GM23338 (cell line): ENCODE measurements around the gene TMEM131L. TPM values are rescaled to one million over a fixed set of nuclear protein-coding genes. Genes with fewer than 3 reads are reported as not detected.

Source experiments
- ATAC-seq: fragments of 200-7000 bp; cut with Tn5 transposase; 3 replicates; pipeline ENCODE4 v1.9.1; 2020
- DNase-seq: peaks from one replicate; pipeline ENCODE4 v3.0.0-alpha.2; 2015; ENCODE audit warnings: low spot score
- H2AFZ ChIP-seq: fragments of 200-600 bp; sonication (generic); 2 replicates; pipeline ENCODE4 v1.8.0; 2016; ENCODE audit warnings: antibody characterized with exemption, mild to moderate bottlenecking, moderate library complexity
- H3F3A ChIP-seq: fragments of 200-600 bp; sonication (generic); replicated peaks from 2 replicates; pipeline ENCODE4 v1.8.0; 2017; ENCODE audit warnings: antibody characterized with exemption, mixed run types, low read depth
- H3K27ac ChIP-seq: fragments of 200-600 bp; sonication (generic); 2 replicates; pipeline ENCODE4 v1.6.1; 2016; ENCODE audit warnings: low read depth
- H3K27me3 ChIP-seq: fragments of 200-600 bp; sonication (generic); 2 replicates; pipeline ENCODE4 v1.8.0; 2016; ENCODE audit warnings: mild to moderate bottlenecking, mixed run types, moderate library complexity; ENCODE audit not compliant: insufficient read depth
- H3K36me3 ChIP-seq: fragments of 200-600 bp; sonication (generic); 2 replicates; pipeline ENCODE4 v1.8.0; 2016; ENCODE audit warnings: mild to moderate bottlenecking; ENCODE audit not compliant: insufficient read depth
- H3K4me1 ChIP-seq: fragments of 200-600 bp; sonication (generic); 2 replicates; pipeline ENCODE4 v1.8.0; 2016; ENCODE audit warnings: mild to moderate bottlenecking, moderate library complexity; ENCODE audit not compliant: insufficient read depth
- H3K4me2 ChIP-seq: fragments of 200-600 bp; sonication (generic); 2 replicates; pipeline ENCODE4 v1.7.1; 2017; ENCODE audit warnings: mixed run types
- H3K4me3 ChIP-seq: fragments of 200-600 bp; sonication (generic); 2 replicates; pipeline ENCODE4 v1.6.1; 2016; ENCODE audit warnings: mixed run types
- H3K79me2 ChIP-seq: fragments of 200-600 bp; sonication (generic); replicated peaks from 2 replicates; pipeline ENCODE4 v1.8.0; 2017; ENCODE audit warnings: mild to moderate bottlenecking; ENCODE audit not compliant: insufficient read depth
- H3K9me2 ChIP-seq: fragments of 200-600 bp; sonication (generic); 2 replicates; pipeline ENCODE4 v1.8.0; 2017; ENCODE audit not compliant: insufficient read depth
- H4K20me1 ChIP-seq: fragments of 200-600 bp; sonication (generic); replicated peaks from 2 replicates; pipeline ENCODE4 v1.8.0; 2017; ENCODE audit warnings: mild to moderate bottlenecking; ENCODE audit not compliant: insufficient read depth
- H3K27ac Mint-ChIP-seq: 2 replicates; pipeline ENCODE4 v1.8.0; 2020; ENCODE audit warnings: inconsistent platforms, mild to moderate bottlenecking, moderate library complexity, mixed read lengths
- H3K27me3 Mint-ChIP-seq: 3 replicates; pipeline ENCODE4 v1.8.0; 2022; ENCODE audit warnings: low read depth, mild to moderate bottlenecking, moderate library complexity, mixed read lengths, inconsistent platforms; ENCODE audit not compliant: insufficient read depth, poor library complexity
- H3K36me3 Mint-ChIP-seq: 3 replicates; pipeline ENCODE4 v1.8.0; 2021; ENCODE audit warnings: low read depth, mild to moderate bottlenecking, inconsistent platforms, moderate library complexity, mixed read lengths
- H3K4me1 Mint-ChIP-seq: 3 replicates; pipeline ENCODE4 v1.8.0; 2020; ENCODE audit warnings: mild to moderate bottlenecking, inconsistent platforms, mixed read lengths
- H3K4me3 Mint-ChIP-seq: 3 replicates; pipeline ENCODE4 v1.8.0; 2021; ENCODE audit warnings: moderate library complexity, mild to moderate bottlenecking, inconsistent platforms, mixed read lengths
- H3K9me3 Mint-ChIP-seq: 3 replicates; pipeline ENCODE4 v1.8.0; 2020; ENCODE audit warnings: moderate library complexity, mild to moderate bottlenecking, inconsistent platforms, mixed read lengths
- CREB1 ChIP-seq: fragments of 250-450 bp; sonication (Bioruptor Pico); IDR thresholded peaks from 2 replicates; pipeline ENCODE4 v1.5.0; 2020; ENCODE audit warnings: low read depth, mild to moderate bottlenecking, moderate library complexity
- EZH2 ChIP-seq: fragments of 200-600 bp; sonication (generic); IDR thresholded peaks from one replicate; pipeline ENCODE4 v1.8.0; 2017; ENCODE audit warnings: antibody characterized with exemption, mild to moderate bottlenecking, low read depth; ENCODE audit not compliant: unreplicated experiment
- EZH2phosphoT487 ChIP-seq: fragments of 200-600 bp; sonication (generic); IDR thresholded peaks from one replicate; pipeline ENCODE4 v1.8.1; 2018; ENCODE audit warnings: antibody characterized with exemption; ENCODE audit not compliant: unreplicated experiment
- JUNB ChIP-seq: IDR thresholded peaks from one replicate; pipeline ENCODE4 v1.6.1; 2016; ENCODE audit warnings: antibody characterized with exemption; ENCODE audit not compliant: unreplicated experiment
- NANOG ChIP-seq: IDR thresholded peaks from 2 replicates; pipeline ENCODE4 v1.6.1; 2016; ENCODE audit warnings: antibody characterized with exemption, borderline replicate concordance
- POLR2AphosphoS5 ChIP-seq: IDR thresholded peaks from 2 replicates; pipeline ENCODE4 v1.6.1; 2016; ENCODE audit warnings: antibody characterized with exemption, low read depth
- STAT1 ChIP-seq: IDR thresholded peaks from one replicate; pipeline ENCODE4 v1.6.1; 2016; ENCODE audit warnings: antibody characterized with exemption; ENCODE audit not compliant: unreplicated experiment
- ZNF114 ChIP-seq: fragments of 250-450 bp; sonication (Bioruptor Pico); IDR thresholded peaks from 2 replicates; pipeline ENCODE4 v1.5.0; 2020; ENCODE audit warnings: mild to moderate bottlenecking, moderate library complexity
- ZNF331 ChIP-seq: fragments of 250-450 bp; sonication (Bioruptor Pico); IDR thresholded peaks from 2 replicates; pipeline ENCODE4 v1.5.0; 2020; ENCODE audit warnings: low read depth, mild to moderate bottlenecking, moderate library complexity
- polyA plus RNA-seq: library from polyadenylated mRNA; unstranded; fragments of >200 nt; fragmentation: Nextera tagmentation; extraction: Ambion mirVana; gene quantifications from 2 replicates; pipeline ENCODE4 v1.2.1, GENCODE V29; 2016
- total RNA-seq: library from RNA; depleted of rRNA; stranded (reverse); fragments of >200 nt; shearing (Covaris generic); gene quantifications from 2 replicates; pipeline ENCODE4 v1.2.3, GENCODE V29; 2014
- TF ChIP-seq, protein P1 (sequence below): IDR thresholded peaks from one replicate; pipeline ENCODE4 v1.6.1; 2018; ENCODE audit warnings: antibody characterized with exemption; ENCODE audit not compliant: unreplicated experiment
- TF ChIP-seq, protein P2 (sequence below), 2 experiments: fragments of 200-600 bp in 1 of 2; sonication (generic) in 1 of 2; conservative IDR thresholded peaks; 2 replicates each; pipeline versions ENCODE4 v1.5.1 to v1.6.1; 2016 to 2017; ENCODE audit warnings: antibody characterized with exemption in 2 of 2, low read depth in 2 of 2, mild to moderate bottlenecking in 2 of 2, moderate library complexity in 1 of 2

The TMEM131L gene
- total and polyA plus RNA-seq, 2 experiments from 2014 or later, result 11.1 to 32.2 TPM

DNA sequence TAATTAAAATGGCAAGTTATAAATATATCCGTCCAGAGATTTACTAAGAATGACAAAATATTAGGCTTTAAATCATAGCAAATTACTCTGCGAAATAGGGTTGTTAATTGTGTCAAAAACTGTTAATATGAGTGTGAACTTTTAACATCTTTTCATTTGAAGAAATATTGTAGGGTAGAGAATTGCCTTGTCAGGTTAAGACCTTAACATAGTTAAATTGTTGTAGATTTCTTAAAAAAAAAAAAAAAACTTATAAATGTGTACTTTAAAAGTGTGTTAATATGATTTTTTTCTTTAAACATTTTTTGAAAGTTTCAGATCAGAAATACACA is 110.2 kb downstream of the TMEM131L start (continued):
- TF ChIP-seq, protein P1, sequence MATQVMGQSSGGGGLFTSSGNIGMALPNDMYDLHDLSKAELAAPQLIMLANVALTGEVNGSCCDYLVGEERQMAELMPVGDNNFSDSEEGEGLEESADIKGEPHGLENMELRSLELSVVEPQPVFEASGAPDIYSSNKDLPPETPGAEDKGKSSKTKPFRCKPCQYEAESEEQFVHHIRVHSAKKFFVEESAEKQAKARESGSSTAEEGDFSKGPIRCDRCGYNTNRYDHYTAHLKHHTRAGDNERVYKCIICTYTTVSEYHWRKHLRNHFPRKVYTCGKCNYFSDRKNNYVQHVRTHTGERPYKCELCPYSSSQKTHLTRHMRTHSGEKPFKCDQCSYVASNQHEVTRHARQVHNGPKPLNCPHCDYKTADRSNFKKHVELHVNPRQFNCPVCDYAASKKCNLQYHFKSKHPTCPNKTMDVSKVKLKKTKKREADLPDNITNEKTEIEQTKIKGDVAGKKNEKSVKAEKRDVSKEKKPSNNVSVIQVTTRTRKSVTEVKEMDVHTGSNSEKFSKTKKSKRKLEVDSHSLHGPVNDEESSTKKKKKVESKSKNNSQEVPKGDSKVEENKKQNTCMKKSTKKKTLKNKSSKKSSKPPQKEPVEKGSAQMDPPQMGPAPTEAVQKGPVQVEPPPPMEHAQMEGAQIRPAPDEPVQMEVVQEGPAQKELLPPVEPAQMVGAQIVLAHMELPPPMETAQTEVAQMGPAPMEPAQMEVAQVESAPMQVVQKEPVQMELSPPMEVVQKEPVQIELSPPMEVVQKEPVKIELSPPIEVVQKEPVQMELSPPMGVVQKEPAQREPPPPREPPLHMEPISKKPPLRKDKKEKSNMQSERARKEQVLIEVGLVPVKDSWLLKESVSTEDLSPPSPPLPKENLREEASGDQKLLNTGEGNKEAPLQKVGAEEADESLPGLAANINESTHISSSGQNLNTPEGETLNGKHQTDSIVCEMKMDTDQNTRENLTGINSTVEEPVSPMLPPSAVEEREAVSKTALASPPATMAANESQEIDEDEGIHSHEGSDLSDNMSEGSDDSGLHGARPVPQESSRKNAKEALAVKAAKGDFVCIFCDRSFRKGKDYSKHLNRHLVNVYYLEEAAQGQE, result no peak

DNA sequence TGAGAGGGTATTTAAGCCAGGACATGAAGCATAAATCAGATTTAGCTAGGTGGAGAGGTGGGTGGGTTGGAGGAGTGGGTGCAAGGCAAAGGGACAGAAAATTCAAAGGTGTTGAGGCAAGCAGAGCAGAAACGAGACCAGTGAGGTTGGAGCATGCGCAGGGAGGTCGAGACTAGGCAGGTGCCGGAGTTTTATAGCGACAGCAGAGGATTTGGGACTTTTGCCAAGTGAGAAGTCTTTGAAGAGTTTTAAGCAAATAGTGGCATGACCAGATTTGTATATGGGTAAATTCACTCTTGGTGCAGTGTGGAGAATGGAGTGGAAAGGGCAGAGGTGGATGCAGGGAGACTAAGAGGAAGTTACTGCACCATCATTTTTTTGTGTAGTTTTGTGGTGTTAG is 110.9 kb downstream of the TMEM131L start:
- H3K36me3 Mint-ChIP-seq, result peaks cover 7% of the 10 kb centered on the region; the same call in 2 of the 3 replicates
- H3K27me3 Mint-ChIP-seq, result peaks cover 3% of the 10 kb centered on the region
- 0 out of 2 replicates have a peak, but pooled peaks cover 5% of the 10 kb centered on the region for H4K20me1 ChIP-seq
- no peaks in the 10 kb centered on the region for H3K4me1 ChIP-seq
- DNase-seq, result no peak
- no peaks in the 10 kb centered on the region; the same call in none of the 2 replicates for H3K79me2 ChIP-seq
- ATAC-seq, result no peak
- H3K27ac ChIP-seq, result no peak overlapping the region
- H3K4me3 Mint-ChIP-seq, result no peak overlapping the region
- H3K9me2 ChIP-seq, result no peaks in the 10 kb centered on the region
- no peaks in the 10 kb centered on the region for H3K9me3 Mint-ChIP-seq
- H3K4me1 Mint-ChIP-seq, result peaks cover 11% of the 10 kb centered on the region
- no peaks in the 10 kb centered on the region for H3K36me3 ChIP-seq
- H3K4me3 ChIP-seq, result no peak overlapping the region
- H3K27ac Mint-ChIP-seq, result no peak overlapping the region
- H3F3A ChIP-seq, result no peaks in the 10 kb centered on the region
- no peak overlapping the region for H3K4me2 ChIP-seq
- H2AFZ ChIP-seq, result no peak overlapping the region
- H3K27me3 ChIP-seq, result no peaks in the 10 kb centered on the region
- TF ChIP-seq EZH2phosphoT487 (no peak), JUNB (no peak), NANOG (no peak), CREB1 (no peak), POLR2AphosphoS5 (no peak), EZH2 (no peak), ZNF331 (no peak), ZNF114 (CRISPR knock-in tag) (no peak), STAT1 (no peak)
- TF ChIP-seq, protein P1, result no peak
- TF ChIP-seq, protein P2, sequence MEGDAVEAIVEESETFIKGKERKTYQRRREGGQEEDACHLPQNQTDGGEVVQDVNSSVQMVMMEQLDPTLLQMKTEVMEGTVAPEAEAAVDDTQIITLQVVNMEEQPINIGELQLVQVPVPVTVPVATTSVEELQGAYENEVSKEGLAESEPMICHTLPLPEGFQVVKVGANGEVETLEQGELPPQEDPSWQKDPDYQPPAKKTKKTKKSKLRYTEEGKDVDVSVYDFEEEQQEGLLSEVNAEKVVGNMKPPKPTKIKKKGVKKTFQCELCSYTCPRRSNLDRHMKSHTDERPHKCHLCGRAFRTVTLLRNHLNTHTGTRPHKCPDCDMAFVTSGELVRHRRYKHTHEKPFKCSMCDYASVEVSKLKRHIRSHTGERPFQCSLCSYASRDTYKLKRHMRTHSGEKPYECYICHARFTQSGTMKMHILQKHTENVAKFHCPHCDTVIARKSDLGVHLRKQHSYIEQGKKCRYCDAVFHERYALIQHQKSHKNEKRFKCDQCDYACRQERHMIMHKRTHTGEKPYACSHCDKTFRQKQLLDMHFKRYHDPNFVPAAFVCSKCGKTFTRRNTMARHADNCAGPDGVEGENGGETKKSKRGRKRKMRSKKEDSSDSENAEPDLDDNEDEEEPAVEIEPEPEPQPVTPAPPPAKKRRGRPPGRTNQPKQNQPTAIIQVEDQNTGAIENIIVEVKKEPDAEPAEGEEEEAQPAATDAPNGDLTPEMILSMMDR (conservative IDR thresholded peaks at IDR 0.05; ENCODE audit: low read depth in 2 of 2), result no peak
